Peyer's patch (tissue), 4 donors: ENCODE measurements around the gene FAM53A. TPM values are rescaled to one million over a fixed set of nuclear protein-coding genes. Genes with fewer than 3 reads are reported as not detected.

ENCODE experiments used
- DNase-seq, 3 donors: peaks; one replicate each; pipeline ENCODE4 v3.0.0-alpha.2; 2017 to 2019
- H3K27ac ChIP-seq, 4 donors: fragments of 200-600 bp; sonication (generic); one replicate each; pipeline ENCODE4 v1.5.1; 2016 to 2019
- H3K27me3 ChIP-seq, 2 donors: fragments of 200-600 bp; sonication (generic); one replicate each; pipeline ENCODE4 v1.5.1; 2019
- H3K36me3 ChIP-seq, 3 donors: fragments of 200-600 bp; sonication (generic); one replicate each; pipeline ENCODE4 v1.5.1; 2016 to 2019
- H3K4me1 ChIP-seq, 4 donors: fragments of 200-600 bp; sonication (generic); one replicate each; pipeline ENCODE4 v1.5.1; 2016 to 2019
- H3K4me3 ChIP-seq, 4 donors: fragments of 200-600 bp; sonication (generic); 1 replicate in 3 of 4; 2 replicates in 1 of 4; pipeline ENCODE4 v1.5.1; 2016 to 2019; ENCODE audit warnings: mild to moderate bottlenecking in 1 of 4
- H3K9me3 ChIP-seq, 4 donors: fragments of 200-600 bp; sonication (generic); one replicate each; pipeline ENCODE4 v1.5.1; 2016 to 2019; ENCODE audit warnings: mild to moderate bottlenecking in 1 of 4
- CTCF ChIP-seq, 6 experiments: fragments of 450-650 bp in 4 of 6; fragments of 200-600 bp in 2 of 6; sonication (generic) in 1 of 6; IDR thresholded peaks; one replicate each; pipeline ENCODE4 v1.5.1; 2017 to 2019; ENCODE audit warnings: antibody characterized with exemption in 6 of 6, mild to moderate bottlenecking in 3 of 6, moderate library complexity in 1 of 6
- POLR2A ChIP-seq, 2 donors: fragments of 450-650 bp; IDR thresholded peaks; one replicate each; pipeline ENCODE4 v1.5.1; 2017; ENCODE audit warnings: antibody characterized with exemption in 2 of 2, mild to moderate bottlenecking in 2 of 2, moderate library complexity in 2 of 2
- total RNA-seq, 4 donors: library from RNA; depleted of rRNA; stranded (reverse); fragments of >200 nt; gene quantifications; one replicate each; pipeline ENCODE4 v1.1.0, GENCODE V29; 2016

FAM53A gene
- total RNA-seq, 4 donors from 2014 or later: 1.5 to 8.3 (median 1.8) TPM; not detected in 1

- Histone ChIP-seq H3K36me3 (no peaks in the 10 kb centered on the region), H3K9me3 (peaks cover 0 to under 1% (median 0%) of the 10 kb centered on the region in 4 donors), H3K4me3 (no peak overlapping the region), H3K27me3 (no peaks in the 10 kb centered on the region), H3K27ac (no peak overlapping the region), H3K4me1 (no peaks in the 10 kb centered on the region)
- DNase-seq: no peak
- TF ChIP-seq POLR2A (IDR thresholded peaks at IDR 0.05) (no peak), CTCF (IDR thresholded peaks at IDR 0.05) (no peak)
These were observed 61.2 kb downstream of the FAM53A start for GRCh38 chr4:1622956-1623355.

- H3K27me3 ChIP-seq: no peaks in the 10 kb centered on the region
- H3K4me1 ChIP-seq: no peaks in the 10 kb centered on the region
- DNase-seq: no peak
- H3K27ac ChIP-seq: no peak overlapping the region
- no peak for TF ChIP-seq POLR2A (IDR thresholded peaks at IDR 0.05)
- TF ChIP-seq CTCF (IDR thresholded peaks at IDR 0.05): no peak
- H3K4me3 ChIP-seq: no peak overlapping the region
- peaks cover 0 to 5% (median 0%) of the 10 kb centered on the region in 4 donors for H3K9me3 ChIP-seq
- H3K36me3 ChIP-seq: no peaks in the 10 kb centered on the region
These were observed 61.9 kb downstream of the FAM53A start for GRCh38 chr4:1622238-1622637.

GRCh38 chr4:1621526-1621925 is 62.6 kb downstream of the FAM53A start:
- TF ChIP-seq POLR2A (IDR thresholded peaks at IDR 0.05): no peak
- no peak for TF ChIP-seq CTCF (IDR thresholded peaks at IDR 0.05)
- no peak overlapping the region for H3K27ac ChIP-seq

GRCh38 chr4:1619151-1619672 is 64.9 kb downstream of the FAM53A start:
- no peaks in the 10 kb centered on the region for H3K4me1 ChIP-seq
- peaks cover 0 to 5% (median 0%) of the 10 kb centered on the region in 4 donors for H3K9me3 ChIP-seq
- H3K27me3 ChIP-seq: no peaks in the 10 kb centered on the region
- no peak overlapping the region for H3K4me3 ChIP-seq
- TF ChIP-seq POLR2A (IDR thresholded peaks at IDR 0.05): no peak
- TF ChIP-seq CTCF (IDR thresholded peaks at IDR 0.05): no peak
- no peak for DNase-seq
- no peaks in the 10 kb centered on the region for H3K36me3 ChIP-seq
- H3K27ac ChIP-seq: no peak overlapping the region

More at GRCh38 chr4:1621526-1621925, 62.6 kb downstream of the FAM53A start:
- H3K4me1 ChIP-seq: no peaks in the 10 kb centered on the region
- H3K4me3 ChIP-seq: no peak overlapping the region
- H3K36me3 ChIP-seq: no peaks in the 10 kb centered on the region
- no peaks in the 10 kb centered on the region for H3K27me3 ChIP-seq
- no peak for DNase-seq
- peaks cover 0 to 5% (median 0%) of the 10 kb centered on the region in 4 donors for H3K9me3 ChIP-seq

- no peaks in the 10 kb centered on the region for H3K36me3 ChIP-seq
- no peaks in the 10 kb centered on the region for H3K4me1 ChIP-seq
- TF ChIP-seq CTCF (IDR thresholded peaks at IDR 0.05) (no peak), POLR2A (IDR thresholded peaks at IDR 0.05) (no peak)
- peaks cover 0 to 5% (median 0%) of the 10 kb centered on the region in 4 donors for H3K9me3 ChIP-seq
- no peak overlapping the region for H3K4me3 ChIP-seq
- H3K27ac ChIP-seq: no peak overlapping the region
- H3K27me3 ChIP-seq: no peaks in the 10 kb centered on the region
- DNase-seq: no peak
These were observed 65.7 kb downstream of the FAM53A start for GRCh38 chr4:1618438-1618837.

GRCh38 chr4:1616557-1616930 is 67.6 kb downstream of the FAM53A start:
- H3K27ac ChIP-seq: no peak overlapping the region
- no peak for DNase-seq
- no peaks in the 10 kb centered on the region for H3K36me3 ChIP-seq
- TF ChIP-seq POLR2A (IDR thresholded peaks at IDR 0.05) (no peak), CTCF (IDR thresholded peaks at IDR 0.05) (no peak)
- H3K27me3 ChIP-seq: no peaks in the 10 kb centered on the region
- H3K4me1 ChIP-seq: no peaks in the 10 kb centered on the region
- H3K4me3 ChIP-seq: no peak overlapping the region
- H3K9me3 ChIP-seq: peaks cover 0 to 5% (median 0%) of the 10 kb centered on the region in 4 donors
